Measurements from ENCODE around the gene XPO6.

The XPO6 gene

GRCh38 chr16:28145796-28146195 lies 66.0 kb downstream of the XPO6 start:
- H3K27ac ChIP-seq = no peak overlapping the region

GRCh38 chr16:28140788-28141618 lies 70.8 kb downstream of the XPO6 start:
- ChIA-PET POLR2A (ENCODE audit: low non-redundant PET) (no interaction called here), CTCF (interaction anchor here (0.7 to 1.4 kb wide), 3 partner anchors 8 to 10 kb away, joined by 3 to 4 read pairs (median 3); no protein-coding TSS in a partner anchor)
- no peak for DNase-seq (ENCODE audit: low spot score)
- TF ChIP-seq CTCF (conservative IDR thresholded peaks at IDR 0.05; ENCODE audit: low read depth) = no peak
- no peak overlapping the region for H3K27ac ChIP-seq

More at GRCh38 chr16:28145796-28146195, 66.0 kb downstream of the XPO6 start:
- CTCF ChIA-PET = no interaction called here
- POLR2A ChIA-PET (ENCODE audit: low non-redundant PET) = no interaction called here
- DNase-seq (ENCODE audit: low spot score) = no peak
- TF ChIP-seq CTCF (conservative IDR thresholded peaks at IDR 0.05; ENCODE audit: low read depth) = no peak

GRCh38 chr16:28139530-28139929 lies 72.2 kb downstream of the XPO6 start:
- TF ChIP-seq CTCF (conservative IDR thresholded peaks at IDR 0.05; ENCODE audit: low read depth) = no peak
- CTCF ChIA-PET = no interaction called here
- no peak overlapping the region for H3K27ac ChIP-seq
- POLR2A ChIA-PET (ENCODE audit: low non-redundant PET) = no interaction called here
- DNase-seq (ENCODE audit: low spot score) = no peak

- no peak overlapping the region for H3K27ac ChIP-seq
- TF ChIP-seq CTCF (conservative IDR thresholded peaks at IDR 0.05; ENCODE audit: low read depth) = no peak
- POLR2A ChIA-PET (ENCODE audit: low non-redundant PET) = no interaction called here
- DNase-seq (ENCODE audit: low spot score) = no peak
- CTCF ChIA-PET = interaction anchor here (0.6 kb wide), 1 partner anchor 19 kb away, joined by 5 read pairs; no protein-coding TSS in a partner anchor
Observed at GRCh38 chr16:28136751-28137434, 74.9 kb downstream of the XPO6 start.

- no peak for TF ChIP-seq CTCF (conservative IDR thresholded peaks at IDR 0.05; ENCODE audit: low read depth)
- CTCF ChIA-PET = interaction anchor here (0.6 to 0.8 kb wide), 3 partner anchors 8 to 342 kb away, joined by 3 to 4 read pairs (median 3); no protein-coding TSS in a partner anchor
- POLR2A ChIA-PET (ENCODE audit: low non-redundant PET) = no interaction called here
- no peak overlapping the region for H3K27ac ChIP-seq
- DNase-seq (ENCODE audit: low spot score) = no peak
Observed at GRCh38 chr16:28133666-28134065, 78.1 kb downstream of the XPO6 start.

GRCh38 chr16:28131743-28132393 lies 79.9 kb downstream of the XPO6 start:
- TF ChIP-seq CTCF (conservative IDR thresholded peaks at IDR 0.05; ENCODE audit: low read depth) = no peak
- DNase-seq (ENCODE audit: low spot score) = no peak
- ChIA-PET CTCF (interaction anchor here (0.8 to 1.1 kb wide), 2 partner anchors 9 to 62 kb away, joined by 3 read pairs; no protein-coding TSS in a partner anchor), POLR2A (ENCODE audit: low non-redundant PET) (no interaction called here)
- no peak overlapping the region for H3K27ac ChIP-seq

Data from RWPE1 (cell line).